Mesendoderm (in vitro differentiated cells): ENCODE data around the gene CACNB4. TPM values are rescaled to one million over a fixed set of nuclear protein-coding genes. Genes with fewer than 3 reads are reported as not detected.

Experiments used
- DNase-seq: peaks from one replicate; pipeline ENCODE4 v3.0.0; 2013
- H2AK5ac ChIP-seq: 2 replicates; pipeline ENCODE4 v1.6.1; 2013; ENCODE audit warnings: low read length, inconsistent platforms
- H2BK120ac ChIP-seq: 2 replicates; pipeline ENCODE4 v1.6.1; 2013; ENCODE audit warnings: low read depth, mild to moderate bottlenecking, low read length, moderate library complexity, mixed read lengths
- H2BK15ac ChIP-seq: replicated peaks from 2 replicates; pipeline ENCODE4 v1.6.1; 2013; ENCODE audit warnings: low read depth, mild to moderate bottlenecking, moderate library complexity
- H2BK5ac ChIP-seq: 2 replicates; pipeline ENCODE4 v1.6.1; 2013; ENCODE audit warnings: low read length, inconsistent platforms
- H3K18ac ChIP-seq: 2 replicates; pipeline ENCODE4 v1.6.1; 2013; ENCODE audit warnings: mild to moderate bottlenecking, low read length, mixed read lengths
- H3K23ac ChIP-seq: one replicate; pipeline ENCODE4 v1.6.1; 2013; ENCODE audit warnings: low read length
- H3K27ac ChIP-seq: 2 replicates; pipeline ENCODE4 v1.5.1; 2013; ENCODE audit warnings: low read depth, mild to moderate bottlenecking, inconsistent platforms, low read length, moderate library complexity
- H3K27me3 ChIP-seq: 2 replicates; pipeline ENCODE4 v1.6.1; 2013; ENCODE audit warnings: low read length, control low read depth, mild to moderate bottlenecking, inconsistent platforms; ENCODE audit not compliant: insufficient read depth, poor library complexity
- H3K36me3 ChIP-seq: 2 replicates; pipeline ENCODE4 v1.6.1; 2013; ENCODE audit warnings: low read length, inconsistent platforms; ENCODE audit not compliant: control insufficient read depth, insufficient read depth
- H3K4ac ChIP-seq: one replicate; pipeline ENCODE4 v1.6.1; 2013; ENCODE audit warnings: low read depth, mild to moderate bottlenecking, low read length, moderate library complexity
- H3K4me1 ChIP-seq: 2 replicates; pipeline ENCODE4 v1.6.1; 2013; ENCODE audit warnings: low read depth, low read length, inconsistent platforms; ENCODE audit not compliant: control insufficient read depth
- H3K4me2 ChIP-seq: 2 replicates; pipeline ENCODE4 v1.6.1; 2013; ENCODE audit warnings: low read length
- H3K4me3 ChIP-seq: 2 replicates; pipeline ENCODE4 v1.5.1; 2013; ENCODE audit warnings: mild to moderate bottlenecking, low read length
- H3K56ac ChIP-seq: one replicate; pipeline ENCODE4 v1.6.1; 2013; ENCODE audit warnings: low read length
- H3K79me1 ChIP-seq: 2 replicates; pipeline ENCODE4 v1.6.1; 2013; ENCODE audit warnings: low read length, inconsistent platforms
- H3K79me2 ChIP-seq: 2 replicates; pipeline ENCODE4 v1.6.1; 2013; ENCODE audit warnings: mild to moderate bottlenecking, low read length; ENCODE audit not compliant: control insufficient read depth, insufficient read depth
- H3K9ac ChIP-seq: 2 replicates; pipeline ENCODE4 v1.6.1; 2013; ENCODE audit warnings: low read length, inconsistent platforms
- H4K5ac ChIP-seq: one replicate; pipeline ENCODE4 v1.6.1; 2013; ENCODE audit warnings: low read length
- H4K8ac ChIP-seq: one replicate; pipeline ENCODE4 v1.6.1; 2013; ENCODE audit warnings: low read depth, mild to moderate bottlenecking, control low read depth, low read length, moderate library complexity
- WGBS: extraction: QIAGEN DNeasy Blood & Tissue Kit; methylation state at CpG from one replicate; pipeline ENCODE4 v1.1.7; 2013; ENCODE audit warnings: low lambda C conversion rate, missing lambda C conversion rate; ENCODE audit not compliant: insufficient coverage; ENCODE audit errors: extremely low coverage; 5-methylcytosine and 5-hydroxymethylcytosine counted together
- small RNA-seq: library from polyadenylated mRNA; stranded (forward); fragments of <200 nt; extraction: miRNeasy Mini kit (QIAGEN cat#:217004); gene quantifications from one replicate; pipeline ENCODE3, GENCODE V24; 2013; ENCODE audit not compliant: insufficient read depth

CACNB4 gene

GRCh38 chr2:151789055-151789834, 309.6 kb downstream of the CACNB4 start:
- no peaks in the 10 kb centered on the region for H3K27me3 ChIP-seq
- H3K27ac ChIP-seq, result no peak overlapping the region
- H2AK5ac ChIP-seq, result no peak overlapping the region
- no peak overlapping the region for H3K23ac ChIP-seq
- H2BK5ac ChIP-seq, result no peak overlapping the region
- H3K56ac ChIP-seq, result no peak overlapping the region
- no peak overlapping the region for H3K4me2 ChIP-seq
- H3K4ac ChIP-seq, result no peak overlapping the region
- H3K79me2 ChIP-seq, result no peaks in the 10 kb centered on the region
- no peak overlapping the region for H2BK120ac ChIP-seq
- H3K18ac ChIP-seq, result no peak overlapping the region
- H3K4me1 ChIP-seq, result no peaks in the 10 kb centered on the region
- DNase-seq, result no peak
- H2BK15ac ChIP-seq, result no peak overlapping the region
- H3K9ac ChIP-seq, result no peak overlapping the region
- no peak overlapping the region for H3K4me3 ChIP-seq
- H3K36me3 ChIP-seq, result no peaks in the 10 kb centered on the region
- WGBS, result no CpG with 5 or more reads among the region's 4 CpGs
- no peak overlapping the region for H4K5ac ChIP-seq
- H4K8ac ChIP-seq, result no peak overlapping the region
- no peaks in the 10 kb centered on the region for H3K79me1 ChIP-seq

- Histone ChIP-seq H3K23ac (no peak overlapping the region), H2BK120ac (no peak overlapping the region), H3K9ac (no peak overlapping the region), H3K27me3 (no peaks in the 10 kb centered on the region), H3K79me2 (no peaks in the 10 kb centered on the region), H3K79me1 (no peaks in the 10 kb centered on the region), H2BK15ac (no peak overlapping the region), H3K56ac (no peak overlapping the region), H4K5ac (no peak overlapping the region), H3K4me3 (no peak overlapping the region), H2AK5ac (no peak overlapping the region), H3K18ac (no peak overlapping the region), H4K8ac (no peak overlapping the region), H3K4me1 (no peaks in the 10 kb centered on the region), H3K27ac (no peak overlapping the region), H2BK5ac (no peak overlapping the region), H3K4me2 (no peak overlapping the region), H3K36me3 (no peaks in the 10 kb centered on the region), H3K4ac (no peak overlapping the region)
- WGBS, result no CpG with 5 or more reads among the region's 1 CpG
- DNase-seq, result no peak
Measured at GRCh38 chr2:151786483-151786882, 312.4 kb downstream of the CACNB4 start.

GRCh38 chr2:151786077-151786476, 312.8 kb downstream of the CACNB4 start:
- Histone ChIP-seq H3K36me3 (no peaks in the 10 kb centered on the region), H3K23ac (no peak overlapping the region), H2BK15ac (no peak overlapping the region), H2BK5ac (no peak overlapping the region), H3K79me1 (no peaks in the 10 kb centered on the region), H3K4ac (no peak overlapping the region), H3K27ac (no peak overlapping the region), H4K5ac (no peak overlapping the region), H3K4me1 (no peaks in the 10 kb centered on the region), H3K56ac (no peak overlapping the region), H3K9ac (no peak overlapping the region), H4K8ac (no peak overlapping the region), H2BK120ac (no peak overlapping the region), H2AK5ac (no peak overlapping the region), H3K27me3 (no peaks in the 10 kb centered on the region), H3K4me2 (no peak overlapping the region), H3K79me2 (no peaks in the 10 kb centered on the region), H3K18ac (no peak overlapping the region), H3K4me3 (no peak overlapping the region)
- no CpG with 5 or more reads among the region's 5 CpGs for WGBS
- DNase-seq, result no peak

- no peak overlapping the region for H4K8ac ChIP-seq
- WGBS, result no CpG with 5 or more reads among the region's 2 CpGs
- no peaks in the 10 kb centered on the region for H3K79me2 ChIP-seq
- no peak overlapping the region for H3K4ac ChIP-seq
- no peak overlapping the region for H2BK5ac ChIP-seq
- H3K4me1 ChIP-seq, result no peaks in the 10 kb centered on the region
- H3K79me1 ChIP-seq, result no peaks in the 10 kb centered on the region
- H3K18ac ChIP-seq, result no peak overlapping the region
- H4K5ac ChIP-seq, result no peak overlapping the region
- no peak overlapping the region for H3K23ac ChIP-seq
- H3K27me3 ChIP-seq, result no peaks in the 10 kb centered on the region
- DNase-seq, result no peak
- no peak overlapping the region for H3K56ac ChIP-seq
- no peak overlapping the region for H3K27ac ChIP-seq
- H2BK120ac ChIP-seq, result no peak overlapping the region
- no peak overlapping the region for H2BK15ac ChIP-seq
- no peak overlapping the region for H3K4me3 ChIP-seq
- no peak overlapping the region for H3K4me2 ChIP-seq
- H3K9ac ChIP-seq, result no peak overlapping the region
- H2AK5ac ChIP-seq, result no peak overlapping the region
- H3K36me3 ChIP-seq, result no peaks in the 10 kb centered on the region
Measured at GRCh38 chr2:151783133-151783520, 315.7 kb downstream of the CACNB4 start.

Small RNA genes within 50 kb of the gene (small RNA-seq; reads per million reads assigned to genes)
- gene RPL30P2, result not detected
